Esophagus (tissue), 2 donors: Measurements from ENCODE around the gene ACHE. TPM values are rescaled to one million over a fixed set of nuclear protein-coding genes. Genes with fewer than 3 reads are reported as not detected.

Experiments used
- H3K27ac ChIP-seq, 2 donors: one replicate each; pipeline ENCODE4 v1.5.1; 2013; ENCODE audit warnings: low read depth in 2 of 2, mild to moderate bottlenecking in 2 of 2, inconsistent platforms in 1 of 2, low read length in 1 of 2, moderate library complexity in 1 of 2
- H3K27me3 ChIP-seq, 2 donors: one replicate each; pipeline ENCODE4 v1.6.1; 2013; ENCODE audit warnings: low read length in 2 of 2, control low read depth in 1 of 2, mild to moderate bottlenecking in 1 of 2; ENCODE audit not compliant: insufficient read depth in 2 of 2, control insufficient read depth in 1 of 2
- H3K36me3 ChIP-seq, 2 donors: one replicate each; pipeline ENCODE4 v1.6.1; 2013; ENCODE audit warnings: low read length in 1 of 2; ENCODE audit not compliant: control insufficient read depth in 2 of 2, insufficient read depth in 2 of 2
- H3K4me1 ChIP-seq, 2 donors: one replicate each; pipeline ENCODE4 v1.6.1; 2013; ENCODE audit warnings: low read length in 1 of 2; ENCODE audit not compliant: control insufficient read depth in 2 of 2, insufficient read depth in 2 of 2
- H3K4me3 ChIP-seq, 2 donors: one replicate each; pipeline ENCODE4 v1.5.1; 2013; ENCODE audit warnings: low read length in 2 of 2, mild to moderate bottlenecking in 2 of 2, low read depth in 1 of 2, moderate library complexity in 1 of 2
- H3K9me3 ChIP-seq, 2 donors: one replicate each; pipeline ENCODE4 v1.6.1; 2013; ENCODE audit warnings: mild to moderate bottlenecking in 2 of 2, low read depth in 1 of 2, low read length in 1 of 2, moderate library complexity in 1 of 2; ENCODE audit not compliant: control insufficient read depth in 2 of 2, insufficient read depth in 1 of 2
- WGBS, 2 donors: extraction: QIAGEN DNeasy Blood & Tissue Kit; methylation state at CpG; one replicate each; pipeline ENCODE4 v1.1.7; 2013; 5-methylcytosine and 5-hydroxymethylcytosine counted together
- polyA plus RNA-seq, 2 donors: library from polyadenylated mRNA; stranded (reverse); fragments of 200-250 nt; gene quantifications; one replicate each; pipeline ENCODE4 v1.2.3, GENCODE V29; 2013
- donor health status: healthy with polysubstance abuse.
- donor health status: Bipolar disorder and iron deficiency.

Gene ACHE
- polyA plus RNA-seq, 2 donors, result 0.52 to 1.4 TPM

GRCh38 chr7:100886142-100886935, 9.3 kb downstream of the ACHE start:
- Histone ChIP-seq H3K9me3 (no peaks in the 10 kb centered on the region), H3K4me3 (no peak overlapping the region), H3K27me3 (no peaks in the 10 kb centered on the region), H3K36me3 (peaks cover 32 to 57% of the 10 kb centered on the region in 2 donors), H3K27ac (no peak overlapping the region), H3K4me1 (peaks cover 0 to 22% of the 10 kb centered on the region in 2 donors)
- WGBS, 2 donors, result 88 to 89% methylated on average over 27 of the region's 27 CpGs

DNA sequence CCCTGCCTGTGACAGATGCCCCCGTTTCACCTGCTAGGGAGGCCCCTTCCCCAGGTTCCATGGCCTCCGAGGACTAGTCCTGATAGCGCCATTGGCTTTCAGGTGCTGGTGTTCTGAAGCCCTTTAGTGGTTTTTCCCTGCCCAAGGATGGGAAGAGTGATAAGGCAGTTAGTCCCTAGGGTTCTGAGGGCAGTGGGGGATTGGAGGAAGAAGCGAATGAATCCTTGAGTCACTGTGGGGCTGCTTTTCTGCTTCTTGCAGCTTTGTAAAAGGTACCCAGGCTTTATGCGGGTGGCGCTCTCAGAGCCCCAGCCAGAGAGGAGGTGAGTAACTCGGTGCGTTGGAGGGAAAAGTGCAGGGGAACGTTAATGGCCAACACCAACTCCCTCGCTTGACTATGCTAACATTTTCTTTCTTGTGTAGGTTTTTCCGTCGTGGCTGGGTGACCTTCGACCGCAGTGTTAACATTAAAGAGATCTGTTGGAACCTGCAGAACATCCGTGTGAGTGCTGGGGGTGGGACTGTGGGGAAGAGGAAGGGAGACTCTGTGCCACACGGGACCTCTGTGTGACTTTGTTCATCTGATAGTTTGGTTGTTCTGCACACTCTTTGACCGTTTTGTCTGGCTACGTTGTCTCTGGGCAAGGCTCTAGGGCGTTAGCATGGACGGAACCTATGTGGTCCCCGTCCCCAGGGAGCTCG, 10.1 kb downstream of the ACHE start:
- H3K4me3 ChIP-seq, result no peak overlapping the region
- H3K9me3 ChIP-seq, result no peaks in the 10 kb centered on the region
- H3K4me1 ChIP-seq, result peaks cover 0 to 16% of the 10 kb centered on the region in 2 donors
- no peaks in the 10 kb centered on the region for H3K27me3 ChIP-seq
- H3K27ac ChIP-seq, result no peak overlapping the region
- WGBS, 2 donors, result 72 to 74% methylated on average over 22 of the region's 22 CpGs
- H3K36me3 ChIP-seq, result peaks cover 34 to 60% of the 10 kb centered on the region in 2 donors

DNA sequence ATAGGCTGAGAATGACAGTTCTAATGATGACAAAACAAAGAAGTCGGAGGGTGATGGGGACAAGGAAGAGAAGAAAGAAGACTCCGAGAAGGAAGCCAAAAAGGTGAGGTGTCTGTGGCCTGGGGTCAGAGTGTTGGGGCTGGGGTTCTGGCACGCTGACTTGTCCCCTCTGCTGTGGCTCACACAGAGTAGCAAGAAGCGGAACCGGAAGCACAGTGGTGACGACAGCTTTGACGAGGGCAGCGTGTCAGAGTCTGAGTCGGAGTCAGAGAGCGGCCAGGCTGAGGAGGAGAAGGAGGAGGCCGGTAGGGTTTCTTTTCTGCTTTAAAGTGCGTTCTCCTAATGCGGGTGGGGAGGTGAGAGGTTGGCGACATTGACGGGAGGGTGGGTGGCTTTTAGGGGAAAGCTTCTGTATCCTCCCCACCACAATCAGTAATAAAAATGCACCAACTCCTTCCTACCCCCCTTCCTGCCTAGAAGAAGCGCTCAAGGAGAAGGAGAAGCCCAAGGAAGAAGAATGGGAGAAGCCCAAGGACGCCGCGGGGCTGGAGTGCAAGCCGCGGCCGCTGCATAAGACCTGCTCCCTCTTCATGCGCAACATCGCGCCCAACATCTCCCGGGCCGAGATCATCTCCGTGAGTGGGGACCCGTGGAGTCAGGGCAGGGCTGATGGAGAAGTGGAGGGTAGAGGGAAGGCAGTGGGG, 10.8 kb downstream of the ACHE start:
- Histone ChIP-seq H3K36me3 (peaks cover 34 to 62% of the 10 kb centered on the region in 2 donors), H3K9me3 (no peaks in the 10 kb centered on the region), H3K27me3 (no peaks in the 10 kb centered on the region), H3K27ac (no peak overlapping the region), H3K4me3 (no peak overlapping the region), H3K4me1 (peaks cover 0 to 12% of the 10 kb centered on the region in 2 donors)
- WGBS, 2 donors, result 90% methylated on average over 28 to 29 of the region's 29 CpGs

- Histone ChIP-seq H3K4me1 (peaks cover 0 to 5% of the 10 kb centered on the region in 2 donors), H3K4me3 (no peak overlapping the region), H3K27ac (no peak overlapping the region), H3K9me3 (no peaks in the 10 kb centered on the region), H3K36me3 (peaks cover 34 to 60% of the 10 kb centered on the region in 2 donors), H3K27me3 (no peaks in the 10 kb centered on the region)
- 93 to 98% methylated on average over 24 of the region's 24 CpGs for WGBS, 2 donors
Observed at GRCh38 chr7:100882785-100883526, 12.7 kb downstream of the ACHE start.

DNA sequence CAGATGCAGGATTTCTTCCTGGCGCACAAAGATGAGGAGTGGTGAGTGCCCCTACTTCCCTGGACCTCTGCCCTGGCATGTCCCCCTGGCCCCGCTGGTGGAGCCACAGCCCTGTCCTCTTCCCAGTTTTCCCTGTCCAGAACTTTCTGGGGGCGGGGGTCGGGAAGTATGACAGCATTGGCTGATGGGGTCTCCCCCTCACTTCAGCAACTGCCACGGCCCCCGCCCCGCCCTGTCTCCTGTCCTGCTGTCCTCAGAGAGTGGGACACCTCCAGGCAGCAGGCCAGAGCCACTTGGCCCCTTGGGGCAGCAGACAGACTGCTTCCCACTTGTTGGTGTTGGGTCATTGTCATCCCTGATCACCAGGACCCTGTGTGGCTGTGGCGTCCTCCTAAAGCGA, 13.5 kb downstream of the ACHE start:
- Histone ChIP-seq H3K27me3 (no peaks in the 10 kb centered on the region), H3K36me3 (peaks cover 31 to 53% of the 10 kb centered on the region in 2 donors), H3K27ac (no peak overlapping the region), H3K4me1 (peaks cover 0 to 2% of the 10 kb centered on the region in 2 donors), H3K4me3 (no peak overlapping the region), H3K9me3 (no peaks in the 10 kb centered on the region)
- 90 to 92% methylated on average over 9 of the region's 9 CpGs for WGBS, 2 donors

- WGBS, 2 donors, result 94 to 97% methylated on average over 18 to 20 of the region's 20 CpGs
- Histone ChIP-seq H3K36me3 (peaks cover 25 to 43% of the 10 kb centered on the region in 2 donors), H3K9me3 (no peaks in the 10 kb centered on the region), H3K4me3 (no peak overlapping the region), H3K27ac (no peak overlapping the region), H3K27me3 (no peaks in the 10 kb centered on the region), H3K4me1 (no peaks in the 10 kb centered on the region)
Observed at GRCh38 chr7:100881136-100881535, 14.6 kb downstream of the ACHE start.

GRCh38 chr7:100880645-100881044, 15.0 kb downstream of the ACHE start:
- no peaks in the 10 kb centered on the region for H3K4me1 ChIP-seq
- H3K4me3 ChIP-seq, result no peak overlapping the region
- H3K27ac ChIP-seq, result no peak overlapping the region
- H3K9me3 ChIP-seq, result no peaks in the 10 kb centered on the region
- peaks cover 22 to 38% of the 10 kb centered on the region in 2 donors for H3K36me3 ChIP-seq
- 86 to 90% methylated on average over 7 of the region's 7 CpGs for WGBS, 2 donors
- no peaks in the 10 kb centered on the region for H3K27me3 ChIP-seq

- no peaks in the 10 kb centered on the region for H3K27me3 ChIP-seq
- no peaks in the 10 kb centered on the region for H3K9me3 ChIP-seq
- H3K4me1 ChIP-seq, result no peaks in the 10 kb centered on the region
- H3K27ac ChIP-seq, result no peak overlapping the region
- WGBS, 2 donors, result 79 to 86% methylated on average over 11 of the region's 11 CpGs
- no peak overlapping the region for H3K4me3 ChIP-seq
- H3K36me3 ChIP-seq, result peaks cover 13 to 29% of the 10 kb centered on the region in 2 donors
Observed at GRCh38 chr7:100879685-100880261, 15.9 kb downstream of the ACHE start.

DNA sequence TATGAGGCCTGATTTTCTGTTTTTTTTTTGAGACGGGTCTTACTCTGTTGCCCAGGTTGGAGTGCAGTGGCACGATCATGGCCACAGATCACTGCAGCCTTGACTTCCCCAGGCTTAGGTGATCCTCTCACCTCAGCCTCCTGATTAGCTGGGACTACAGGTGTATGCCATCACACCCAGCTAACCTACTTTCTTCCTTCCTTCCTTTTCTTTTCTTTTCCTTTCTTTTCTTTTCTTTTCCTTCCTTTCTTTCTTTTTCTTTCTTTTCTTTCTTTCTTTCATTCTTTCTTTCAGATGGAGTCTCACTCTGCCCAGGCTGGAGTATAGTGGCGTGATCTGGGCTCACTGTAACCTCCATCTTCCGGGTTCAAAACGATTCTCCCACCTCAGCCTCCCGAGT, 17.0 kb downstream of the ACHE start:
- no peak overlapping the region for H3K27ac ChIP-seq
- H3K36me3 ChIP-seq, result peaks cover 13 to 19% of the 10 kb centered on the region in 2 donors
- no peaks in the 10 kb centered on the region for H3K27me3 ChIP-seq
- WGBS, 2 donors, result 81 to 82% methylated on average over 6 of the region's 6 CpGs
- no peaks in the 10 kb centered on the region for H3K4me1 ChIP-seq
- H3K4me3 ChIP-seq, result no peak overlapping the region
- H3K9me3 ChIP-seq, result no peaks in the 10 kb centered on the region
